Fibroblast of mammary gland (primary cell): ENCODE measurements around the gene SGCG.

Experiments used
- DNase-seq: peaks from one replicate; pipeline ENCODE4 v3.0.0-alpha.2; 2010; ENCODE audit warnings: low read depth
- H3K4me3 ChIP-seq: 2 replicates; pipeline ENCODE4 v1.5.1; 2011; ENCODE audit warnings: low read depth, mild to moderate bottlenecking, low read length, moderate library complexity; ENCODE audit not compliant: control insufficient read depth
- TF ChIP-seq, protein P1 (sequence below): conservative IDR thresholded peaks from 2 replicates; pipeline ENCODE4 v1.5.1; 2011; ENCODE audit warnings: low read depth, low read length, inconsistent platforms; ENCODE audit not compliant: control insufficient read depth, insufficient read depth

Gene SGCG

DNA sequence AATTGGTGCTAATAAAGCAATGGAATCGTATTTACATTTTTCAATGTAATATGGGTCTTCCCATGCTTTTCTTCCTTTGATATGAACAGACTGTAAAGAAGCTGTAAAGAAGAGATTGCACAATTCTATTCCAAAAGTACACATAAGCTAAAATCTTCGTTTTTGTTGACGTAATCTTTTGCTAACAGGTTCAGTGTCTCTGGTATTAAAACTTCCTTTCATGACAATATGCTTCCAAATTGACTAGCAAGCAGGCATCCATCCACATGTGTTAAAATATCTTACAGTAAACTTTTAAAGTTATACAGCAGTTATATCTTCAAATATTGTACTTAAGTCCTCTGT is 19.3 kb upstream of the SGCG start:
- no peak overlapping the region for H3K4me3 ChIP-seq
- TF ChIP-seq, protein P1, sequence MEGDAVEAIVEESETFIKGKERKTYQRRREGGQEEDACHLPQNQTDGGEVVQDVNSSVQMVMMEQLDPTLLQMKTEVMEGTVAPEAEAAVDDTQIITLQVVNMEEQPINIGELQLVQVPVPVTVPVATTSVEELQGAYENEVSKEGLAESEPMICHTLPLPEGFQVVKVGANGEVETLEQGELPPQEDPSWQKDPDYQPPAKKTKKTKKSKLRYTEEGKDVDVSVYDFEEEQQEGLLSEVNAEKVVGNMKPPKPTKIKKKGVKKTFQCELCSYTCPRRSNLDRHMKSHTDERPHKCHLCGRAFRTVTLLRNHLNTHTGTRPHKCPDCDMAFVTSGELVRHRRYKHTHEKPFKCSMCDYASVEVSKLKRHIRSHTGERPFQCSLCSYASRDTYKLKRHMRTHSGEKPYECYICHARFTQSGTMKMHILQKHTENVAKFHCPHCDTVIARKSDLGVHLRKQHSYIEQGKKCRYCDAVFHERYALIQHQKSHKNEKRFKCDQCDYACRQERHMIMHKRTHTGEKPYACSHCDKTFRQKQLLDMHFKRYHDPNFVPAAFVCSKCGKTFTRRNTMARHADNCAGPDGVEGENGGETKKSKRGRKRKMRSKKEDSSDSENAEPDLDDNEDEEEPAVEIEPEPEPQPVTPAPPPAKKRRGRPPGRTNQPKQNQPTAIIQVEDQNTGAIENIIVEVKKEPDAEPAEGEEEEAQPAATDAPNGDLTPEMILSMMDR = no peak
- DNase-seq = no peak

DNA sequence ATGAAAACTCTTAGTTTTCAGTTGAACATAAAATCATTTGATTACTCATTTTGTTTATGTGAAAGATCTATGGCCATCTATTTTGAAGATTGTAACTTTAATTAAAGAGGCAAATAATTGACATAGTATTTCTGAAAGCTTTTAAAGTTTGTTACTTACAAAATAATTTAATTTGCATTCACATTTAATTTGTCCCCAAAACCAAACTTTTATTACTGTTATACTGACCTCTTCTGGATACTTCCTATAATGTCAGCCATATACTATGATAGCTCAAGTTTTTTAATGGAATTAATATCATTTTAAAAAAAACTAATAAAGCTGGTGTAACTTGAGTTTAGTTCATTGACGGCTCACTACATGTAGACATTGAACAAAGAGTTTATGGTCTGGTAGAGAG is 4.9 kb upstream of the SGCG start:
- DNase-seq = no peak
- TF ChIP-seq, protein P1 = peak; percentile 44

DNA sequence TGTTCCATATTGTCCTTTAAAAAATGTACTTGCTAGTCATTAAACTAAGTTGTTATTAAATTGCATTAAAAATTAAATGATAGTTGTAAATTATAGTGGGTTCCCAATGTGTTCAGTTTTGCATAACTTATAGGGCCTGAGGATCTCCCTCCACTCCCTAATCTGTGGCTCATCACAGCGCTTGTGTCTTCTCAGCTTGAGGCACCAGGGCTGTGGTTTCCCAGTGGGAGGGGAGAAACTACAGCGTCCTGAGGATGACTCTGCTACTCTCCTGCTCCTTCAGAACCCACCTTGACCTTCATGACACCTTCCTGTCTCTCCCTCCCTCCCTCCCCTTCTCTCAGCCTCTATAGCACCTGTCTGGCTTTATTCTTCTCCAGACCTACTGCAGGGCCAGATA is 1.4 kb downstream of the SGCG start:
- TF ChIP-seq, protein P1 = no peak
- DNase-seq = no peak
- no peak overlapping the region for H3K4me3 ChIP-seq

More for the DNA sequence above, 4.9 kb upstream of the SGCG start:
- H3K4me3 ChIP-seq = no peak overlapping the region

DNA sequence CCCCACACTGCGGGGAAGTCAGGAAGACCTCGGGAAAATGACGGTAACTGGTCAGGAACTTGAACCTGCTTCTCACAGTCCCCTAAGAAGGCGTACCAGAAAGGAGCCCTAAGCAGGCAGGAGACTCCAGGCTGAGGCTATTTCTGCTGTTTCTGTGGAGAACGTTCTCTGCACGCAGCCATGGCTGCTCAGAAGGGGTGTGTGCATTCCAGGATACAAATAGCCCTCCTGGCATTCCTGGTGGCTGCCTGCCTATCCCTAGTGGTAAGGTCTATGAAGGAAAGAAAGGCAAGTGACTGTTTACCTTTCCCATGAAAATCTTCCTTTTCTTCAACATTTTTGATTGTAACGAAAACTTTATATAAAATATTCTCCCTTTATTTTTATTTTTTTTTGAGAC is 2.5 kb downstream of the SGCG start:
- TF ChIP-seq, protein P1 = no peak
- DNase-seq = no peak
- H3K4me3 ChIP-seq = no peak overlapping the region

DNA sequence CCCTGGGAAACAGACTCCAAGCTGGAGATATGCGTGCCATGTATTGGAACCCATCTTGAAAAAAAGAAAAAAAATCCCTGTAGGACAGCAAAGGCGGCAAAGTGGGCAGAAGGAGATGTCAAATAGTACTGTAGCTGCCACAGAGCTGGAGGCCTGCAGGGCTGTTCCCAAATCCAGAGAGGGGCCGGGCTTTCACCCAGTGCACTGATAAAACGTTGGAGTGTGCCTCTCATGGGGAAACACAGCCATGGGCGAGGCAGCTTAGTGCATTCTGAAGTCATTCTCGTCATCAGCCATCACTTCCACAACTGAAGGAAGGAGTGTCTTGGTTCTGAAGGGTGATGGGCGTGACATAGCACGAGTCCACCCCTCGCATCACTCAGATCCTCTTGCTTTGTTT is 4.8 kb downstream of the SGCG start:
- TF ChIP-seq, protein P1 = no peak
- DNase-seq = no peak
- H3K4me3 ChIP-seq = no peak overlapping the region

DNA sequence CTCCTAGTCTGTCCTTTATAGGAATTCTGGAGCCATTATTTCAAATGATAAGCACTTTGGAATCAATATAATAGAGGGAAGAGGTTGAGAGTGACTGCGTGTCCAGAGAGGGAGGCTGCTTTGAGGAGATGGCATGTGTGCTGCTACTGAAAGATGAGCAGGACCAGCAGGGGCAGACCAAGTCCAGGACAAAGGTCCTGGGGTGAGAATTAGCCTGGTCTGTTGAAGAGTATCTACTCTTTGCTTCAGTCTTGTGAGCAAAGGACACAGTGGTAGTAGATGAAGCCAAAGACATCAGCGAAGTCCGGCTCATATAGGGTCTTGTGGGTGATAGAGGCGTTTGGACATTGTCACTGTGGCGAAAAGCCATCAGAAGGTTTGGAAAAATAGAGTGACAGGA is 21.1 kb downstream of the SGCG start:
- DNase-seq = no peak
- TF ChIP-seq, protein P1 = no peak
- H3K4me3 ChIP-seq = no peak overlapping the region

DNA sequence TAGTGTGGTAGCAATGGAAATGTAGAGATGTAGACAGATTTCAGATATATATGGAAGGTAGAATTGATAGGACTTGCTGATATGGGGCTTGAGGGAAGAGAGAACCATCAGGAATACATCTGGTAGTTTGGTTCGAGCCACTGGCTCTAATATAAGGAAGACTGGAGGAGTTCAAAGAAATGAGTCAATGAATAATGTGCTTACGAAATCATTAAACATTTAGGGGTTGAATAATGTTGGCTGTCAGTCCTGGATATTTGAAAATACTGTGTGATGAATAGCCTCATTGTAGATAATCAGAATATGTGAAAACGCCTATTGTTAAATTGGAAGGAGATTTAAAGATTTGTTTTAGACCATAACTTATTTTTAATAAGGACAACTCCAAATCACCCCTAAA is 21.6 kb downstream of the SGCG start:
- H3K4me3 ChIP-seq = no peak overlapping the region
- TF ChIP-seq, protein P1 = no peak
- no peak for DNase-seq
